H1 (cell line): ENCODE data around the gene MORF4L1. TPM values are rescaled to one million over a fixed set of nuclear protein-coding genes. Genes with fewer than 3 reads are reported as not detected.

Source experiments
- ASH2L ChIP-seq: fragments of 200-600, 300-600 bp; sonication (generic); IDR thresholded peaks from one replicate; pipeline ENCODE4 v1.7.1; 2017; ENCODE audit warnings: low read length
- CHD1 ChIP-seq: IDR thresholded peaks from 2 replicates; pipeline ENCODE4 v1.6.1; 2012; ENCODE audit warnings: low read depth, low read length, improper control_type of control experiment
- CHD2 ChIP-seq: IDR thresholded peaks from 2 replicates; pipeline ENCODE4 v1.6.1; 2012; ENCODE audit warnings: low read length, improper control_type of control experiment
- CTCF ChIP-seq, 3 experiments: IDR thresholded peaks; 1 replicate in 2 of 3; 2 replicates in 1 of 3; pipeline versions ENCODE4 v1.5.1 to v1.6.1; 2011; ENCODE audit warnings: low read length in 3 of 3, mild to moderate bottlenecking in 3 of 3, inconsistent platforms in 2 of 3, low read depth in 1 of 3, moderate library complexity in 1 of 3; ENCODE audit not compliant: insufficient read depth in 1 of 3; ENCODE audit errors: control extremely low read depth in 1 of 3
- EGR1 ChIP-seq: IDR thresholded peaks from 2 replicates; pipeline ENCODE4 v1.6.1; 2011; ENCODE audit warnings: low read depth, low read length, borderline replicate concordance
- EP300 ChIP-seq, 2 experiments: IDR thresholded peaks; 1 replicate in 1 of 2; 2 replicates in 1 of 2; pipeline ENCODE4 v1.6.1; 2011 to 2012; ENCODE audit warnings: low read depth in 2 of 2, low read length in 2 of 2, mild to moderate bottlenecking in 2 of 2, borderline replicate concordance in 1 of 2, inconsistent platforms in 1 of 2, moderate library complexity in 1 of 2
- FOSL1 ChIP-seq: IDR thresholded peaks from 2 replicates; pipeline ENCODE4 v1.6.1; 2011; ENCODE audit warnings: mild to moderate bottlenecking, low read depth, low read length, moderate library complexity; ENCODE audit not compliant: insufficient read depth
- HDAC2 ChIP-seq, 2 experiments: fragments of 300-600 bp in 1 of 2; sonication (generic) in 1 of 2; IDR thresholded peaks; 2 replicates each; pipeline ENCODE4 v1.6.1; 2011 to 2012; ENCODE audit warnings: low read depth in 2 of 2, low read length in 2 of 2, mild to moderate bottlenecking in 2 of 2, moderate library complexity in 2 of 2, borderline replicate concordance in 1 of 2, inconsistent platforms in 1 of 2
- HDAC6 ChIP-seq: IDR thresholded peaks from one replicate; pipeline ENCODE4 v1.7.1; 2012; ENCODE audit warnings: low read depth, mild to moderate bottlenecking, inconsistent platforms, low read length, moderate library complexity
- JUN ChIP-seq: IDR thresholded peaks from 2 replicates; pipeline ENCODE4 v1.6.1; 2011; ENCODE audit warnings: low read depth, mild to moderate bottlenecking, improper control_type of control experiment, low read length
- KDM1A ChIP-seq: fragments of 200-600, 300-600 bp; sonication (generic); IDR thresholded peaks from 2 replicates; pipeline ENCODE4 v1.7.1; 2016; ENCODE audit warnings: mild to moderate bottlenecking, low read length, borderline replicate concordance
- KDM5A ChIP-seq: fragments of 200-600 bp; IDR thresholded peaks from 2 replicates; pipeline ENCODE4 v1.7.1; 2012; ENCODE audit warnings: mild to moderate bottlenecking, low read length, inconsistent platforms, mixed read lengths
- RBBP5 ChIP-seq: IDR thresholded peaks from 2 replicates; pipeline ENCODE4 v1.7.1; 2012; ENCODE audit warnings: low read depth, mild to moderate bottlenecking, inconsistent platforms, low read length, moderate library complexity, borderline replicate concordance
- RNF2 ChIP-seq: fragments of 200-900, 300-1000 bp; sonication (generic); IDR thresholded peaks from 2 replicates; pipeline ENCODE4 v1.7.1; 2016; ENCODE audit warnings: borderline replicate concordance, low read depth, mild to moderate bottlenecking, antibody characterized with exemption, low read length; ENCODE audit not compliant: poor library complexity, severe bottlenecking; ENCODE audit errors: missing control alignments
- RXRA ChIP-seq: IDR thresholded peaks from 2 replicates; pipeline ENCODE4 v1.6.1; 2011; ENCODE audit warnings: low read depth, mild to moderate bottlenecking, low read length, moderate library complexity; ENCODE audit not compliant: insufficient read depth
- SIX5 ChIP-seq: IDR thresholded peaks from 2 replicates; pipeline ENCODE4 v1.6.1; 2011; ENCODE audit warnings: mild to moderate bottlenecking, low read depth, low read length
- SP4 ChIP-seq: IDR thresholded peaks from 2 replicates; pipeline ENCODE4 v1.6.1; 2012; ENCODE audit warnings: low read length, inconsistent platforms
- SUZ12 ChIP-seq: fragments of 200-600 bp; sonication (generic); IDR thresholded peaks from 2 replicates; pipeline ENCODE4 v1.6.1; 2012; ENCODE audit warnings: mild to moderate bottlenecking, inconsistent platforms, low read length, moderate library complexity, mixed read lengths
- TBP ChIP-seq: IDR thresholded peaks from 2 replicates; pipeline ENCODE4 v1.6.1; 2011; ENCODE audit warnings: low read depth, low read length, improper control_type of control experiment
- TEAD4 ChIP-seq: IDR thresholded peaks from 2 replicates; pipeline ENCODE4 v1.6.1; 2012; ENCODE audit warnings: low read depth, low read length, inconsistent platforms, mixed read lengths
- polyA plus RNA-seq, 7 experiments: library from polyadenylated mRNA; depleted of rRNA in 3 of 7; stranded (reverse) in 5 of 7; unstranded in 2 of 7; fragments of >200 nt in 5 of 7; fragments of 200-250 nt in 2 of 7; gene quantifications; 1 replicate in 5 of 7; 2 replicates in 1 of 7; 4 replicates in 1 of 7; pipeline versions ENCODE4 v1.2.1 to v1.2.3, GENCODE V29; 2011 to 2013; ENCODE audit warnings: missing spikeins in 2 of 7, mixed read lengths in 2 of 7
- total RNA-seq: library from RNA; stranded (reverse); fragmentation: NEBNext Ultra II Directional; extraction: Animal tissue kit (Norgen Biotek cat#: 25700); gene quantifications from 2 replicates; pipeline ENCODE4 v1.2.1, GENCODE V29; 2021

MORF4L1 gene
- total and polyA plus RNA-seq, 2 of the 8 experiments (the other 6 are each of a cell fraction or from before 2014, with no cell fraction given), result 260 to 533 TPM

- no peak for TF ChIP-seq RNF2
- no peak for TF ChIP-seq RXRA
- TF ChIP-seq EGR1, result no peak
- TF ChIP-seq TBP, result peak; percentile 99
- no peak for TF ChIP-seq JUN
- TF ChIP-seq HDAC2 (IDR thresholded peaks at IDR 0.05; ENCODE audit: borderline replicate concordance in 1 of 2, low read depth in 2 of 2, low read length in 2 of 2), result 0 out of 4 replicates have a peak, but pooled peaks of 1 of the 2 experiments have one; percentile 55
- no peak; the same call in 1 of the 2 replicates for TF ChIP-seq RBBP5
- TF ChIP-seq CHD1, result no peak
- TF ChIP-seq SUZ12, result no peak
- TF ChIP-seq TEAD4, result peak; percentile 33; the same call in 1 of the 2 replicates
- TF ChIP-seq HDAC6, result no peak
- no peak for TF ChIP-seq SP4
- TF ChIP-seq FOSL1, result no peak
- TF ChIP-seq EP300 (IDR thresholded peaks at IDR 0.05; ENCODE audit: borderline replicate concordance in 1 of 2, low read depth in 2 of 2, low read length in 2 of 2), result no peak
- no peak for TF ChIP-seq CHD2
- peak; percentile 90 for TF ChIP-seq ASH2L
- peak; percentile 30 to 41 (median 33); a peak in 3 of 4 replicates for TF ChIP-seq CTCF (IDR thresholded peaks at IDR 0.05; ENCODE audit: control extremely low read depth in 1 of 3, insufficient read depth in 1 of 3, low read depth in 1 of 3, low read length in 3 of 3)
- no peak for TF ChIP-seq KDM5A
- TF ChIP-seq SIX5, result no peak
- TF ChIP-seq KDM1A, result no peak
Measured at GRCh38 chr15:78859971-78860719, 12.5 kb upstream of the MORF4L1 start (continued).
